ENCODE measurements around the gene PBX2.

GRCh38 chr6:32176476-32177182, 13.4 kb downstream of the PBX2 start:
- TF ChIP-seq EP300 (IDR thresholded peaks at IDR 0.05): no peak
- no peak for TF ChIP-seq CTCF (IDR thresholded peaks at IDR 0.05)
- no peak for TF ChIP-seq POLR2A (IDR thresholded peaks at IDR 0.05)

Measured in tibial nerve (tissue), 4 donors.